Endothelial cell of umbilical vein (primary cell): ENCODE measurements around the gene SETD3.

Experiments used
- CTCF ChIP-seq, 2 donors: IDR thresholded peaks; 1 replicate in 1 of 2; 2 replicates in 1 of 2; pipeline ENCODE4 v1.5.1; 2011; ENCODE audit warnings: low read length in 2 of 2, mild to moderate bottlenecking in 2 of 2, moderate library complexity in 2 of 2, control low read depth in 1 of 2, inconsistent platforms in 1 of 2, low read depth in 1 of 2; ENCODE audit not compliant: insufficient read depth in 1 of 2; ENCODE audit errors: extremely low read depth in 1 of 2
- EZH2 ChIP-seq: IDR thresholded peaks from 2 replicates; pipeline ENCODE4 v1.6.1; 2012; ENCODE audit warnings: borderline replicate concordance, low read depth, mild to moderate bottlenecking, moderate library complexity, low read length, inconsistent platforms; ENCODE audit not compliant: severe bottlenecking
- POLR2A ChIP-seq: IDR thresholded peaks from 2 replicates; pipeline ENCODE4 v1.6.1; 2012; ENCODE audit warnings: low read depth, mild to moderate bottlenecking, control low read depth, low read length
- POLR2AphosphoS5 ChIP-seq: IDR thresholded peaks from 2 replicates; pipeline ENCODE4 v1.6.1; 2012; ENCODE audit warnings: low read depth, mild to moderate bottlenecking, control low read depth, low read length, moderate library complexity; ENCODE audit not compliant: insufficient read depth

- TF ChIP-seq CTCF (IDR thresholded peaks at IDR 0.05; ENCODE audit: extremely low read depth in 1 of 2, insufficient read depth in 1 of 2, low read depth in 1 of 2, low read length in 2 of 2), result no peak
- TF ChIP-seq POLR2A, result no peak
- no peak for TF ChIP-seq EZH2
- TF ChIP-seq POLR2AphosphoS5, result no peak
Measured at GRCh38 chr14:99432485-99432884, 48.2 kb downstream of the SETD3 start.
